Measurements from ENCODE around the gene NFIA.

The NFIA gene

DNA sequence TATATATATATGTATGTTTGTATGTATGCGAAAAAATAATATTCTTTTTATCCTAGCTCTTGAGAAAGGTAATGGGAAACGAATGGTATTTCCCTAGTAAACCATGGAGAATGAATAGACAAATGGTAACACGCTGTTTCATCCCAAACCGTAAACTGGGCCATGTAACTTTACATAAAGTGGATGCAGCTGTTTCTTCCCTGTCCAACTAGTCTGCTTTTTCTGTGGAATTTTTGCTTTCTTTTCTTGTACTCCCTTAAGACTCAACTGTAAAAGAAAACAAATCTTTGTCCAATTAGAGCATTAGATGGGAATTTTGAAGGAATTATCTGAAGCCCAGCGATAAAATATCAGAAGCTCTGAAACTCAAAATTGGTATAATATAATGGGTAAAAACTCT is 198.1 kb downstream of the NFIA start:
- no peak for DNase-seq

DNA sequence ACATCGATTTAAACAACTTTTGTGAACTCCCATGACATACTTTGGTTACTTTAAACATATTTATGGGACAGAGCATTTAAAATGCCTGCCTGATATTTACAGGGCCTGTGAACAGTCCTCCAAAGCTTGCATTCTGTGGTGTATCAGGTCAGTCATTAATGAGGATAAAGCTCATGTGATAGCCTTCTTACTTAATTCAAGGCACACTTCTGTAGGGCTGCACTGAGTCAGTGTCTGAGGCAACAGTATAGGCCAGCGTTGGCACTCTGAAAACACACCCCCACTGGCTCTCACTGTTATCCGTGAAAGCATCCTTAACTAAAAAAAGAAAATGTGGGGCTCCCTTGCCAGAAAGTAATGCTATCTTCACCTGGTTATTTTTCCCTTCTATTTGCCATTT is 200.0 kb downstream of the NFIA start:
- DNase-seq: no peak

DNA sequence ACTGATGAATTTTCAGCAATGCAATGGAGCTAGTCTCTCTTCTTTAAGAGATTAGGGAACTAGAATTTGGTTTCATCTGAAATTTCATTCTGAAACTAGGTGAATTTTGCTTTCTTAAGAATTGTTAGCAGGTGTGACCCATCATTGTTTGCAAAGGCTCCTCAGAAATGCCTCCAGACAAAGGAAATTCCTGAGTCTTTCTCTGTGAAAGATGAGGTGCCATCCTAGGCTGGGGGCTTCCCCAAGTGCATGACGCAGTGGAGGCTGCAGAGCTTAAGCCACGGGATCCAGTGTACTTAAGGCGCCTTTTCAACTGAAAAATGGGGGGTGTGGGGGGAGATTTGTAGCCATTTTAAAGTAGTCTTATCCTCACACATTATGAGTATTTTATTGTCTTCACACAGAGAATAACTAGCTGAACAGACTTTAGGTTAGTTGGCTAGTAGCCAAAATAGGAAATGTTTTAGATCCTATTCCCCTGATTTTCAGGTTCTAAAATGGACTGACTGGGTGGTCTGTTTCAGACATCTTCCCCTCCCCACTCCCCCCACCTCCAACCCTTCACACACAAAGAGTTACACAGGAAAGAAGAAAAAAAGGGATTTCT is 202.0 kb downstream of the NFIA start:
- no peak for DNase-seq

DNA sequence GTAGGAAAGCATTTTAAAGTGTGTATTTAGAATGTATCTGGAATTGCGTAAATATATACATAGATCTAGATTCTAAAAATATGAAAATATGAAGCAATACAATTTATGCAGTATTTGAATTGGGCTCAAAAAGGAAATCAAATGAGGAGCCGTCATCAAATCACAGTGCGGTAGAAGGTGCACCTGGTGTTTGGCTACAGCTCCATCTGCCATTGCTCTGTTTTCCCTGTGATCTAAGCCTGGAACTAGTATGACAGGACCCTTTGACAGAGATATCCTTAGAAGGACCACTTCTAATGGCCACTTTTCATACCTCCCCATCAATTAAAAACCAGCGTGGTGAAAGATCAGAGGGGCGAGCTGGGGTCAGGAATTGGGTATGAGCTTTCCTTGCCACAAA is 202.6 kb downstream of the NFIA start:
- DNase-seq: no peak

DNA sequence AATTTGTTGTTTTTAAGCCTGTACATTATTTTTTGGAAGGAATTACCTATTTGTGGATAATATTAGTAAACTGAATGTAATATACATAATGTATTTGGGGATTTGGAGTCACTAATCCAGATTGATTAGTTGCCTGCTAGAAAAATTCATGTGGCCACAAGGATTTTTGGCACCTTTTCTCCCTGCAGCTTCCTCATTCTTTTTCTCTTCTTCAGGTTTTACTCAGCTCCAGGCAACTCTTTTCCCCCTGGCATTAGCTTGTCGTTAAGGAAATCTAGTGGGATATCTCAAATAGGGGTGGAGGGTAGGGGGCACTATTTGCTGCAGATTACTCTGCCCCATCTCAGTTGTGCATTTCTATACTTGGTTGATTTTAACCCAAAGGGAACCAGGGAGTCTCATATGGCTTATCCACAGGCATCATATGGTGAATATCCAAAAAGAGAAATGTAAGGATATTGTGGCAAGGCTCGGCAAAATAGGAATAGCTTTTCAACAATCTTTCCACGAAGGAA is 203.1 kb downstream of the NFIA start:
- no peak for DNase-seq

DNA sequence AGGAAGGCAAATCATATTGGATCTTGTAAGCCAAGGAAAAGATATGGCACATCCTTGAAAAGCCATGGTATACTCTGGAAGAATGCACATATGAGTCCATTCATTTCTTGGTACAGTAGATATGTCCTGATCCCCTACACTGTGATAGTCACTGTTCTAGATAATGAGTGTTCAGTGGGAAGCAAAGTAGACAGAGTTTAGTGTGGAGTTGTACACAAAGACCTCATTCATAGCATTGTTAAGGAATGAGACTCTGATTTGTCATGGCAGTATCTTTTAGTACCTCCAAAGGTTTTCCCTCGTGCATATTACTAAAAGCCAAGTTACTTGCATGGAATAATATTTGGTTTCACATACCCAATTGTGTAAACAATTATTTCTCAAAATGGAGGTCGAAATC is 204.7 kb downstream of the NFIA start:
- DNase-seq: no peak

DNA sequence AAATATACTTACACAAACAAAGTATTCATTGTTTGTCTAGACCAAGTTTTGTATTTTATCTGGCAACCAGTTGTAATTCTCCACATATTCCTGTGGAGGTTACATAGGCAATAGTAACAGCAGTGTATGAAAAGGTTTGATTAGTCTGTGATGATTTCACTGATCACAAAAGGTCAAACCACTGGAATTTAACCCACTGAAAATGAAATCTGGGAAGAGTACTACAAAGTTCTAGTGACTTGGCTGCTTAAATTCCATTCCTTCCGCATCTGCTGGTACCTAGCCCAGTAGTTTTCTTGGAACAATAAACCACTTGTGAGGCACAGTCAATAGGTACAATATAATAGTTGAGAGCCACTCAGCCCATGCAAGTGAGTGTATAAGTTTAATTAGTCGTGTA is 205.4 kb downstream of the NFIA start:
- DNase-seq: no peak

DNA sequence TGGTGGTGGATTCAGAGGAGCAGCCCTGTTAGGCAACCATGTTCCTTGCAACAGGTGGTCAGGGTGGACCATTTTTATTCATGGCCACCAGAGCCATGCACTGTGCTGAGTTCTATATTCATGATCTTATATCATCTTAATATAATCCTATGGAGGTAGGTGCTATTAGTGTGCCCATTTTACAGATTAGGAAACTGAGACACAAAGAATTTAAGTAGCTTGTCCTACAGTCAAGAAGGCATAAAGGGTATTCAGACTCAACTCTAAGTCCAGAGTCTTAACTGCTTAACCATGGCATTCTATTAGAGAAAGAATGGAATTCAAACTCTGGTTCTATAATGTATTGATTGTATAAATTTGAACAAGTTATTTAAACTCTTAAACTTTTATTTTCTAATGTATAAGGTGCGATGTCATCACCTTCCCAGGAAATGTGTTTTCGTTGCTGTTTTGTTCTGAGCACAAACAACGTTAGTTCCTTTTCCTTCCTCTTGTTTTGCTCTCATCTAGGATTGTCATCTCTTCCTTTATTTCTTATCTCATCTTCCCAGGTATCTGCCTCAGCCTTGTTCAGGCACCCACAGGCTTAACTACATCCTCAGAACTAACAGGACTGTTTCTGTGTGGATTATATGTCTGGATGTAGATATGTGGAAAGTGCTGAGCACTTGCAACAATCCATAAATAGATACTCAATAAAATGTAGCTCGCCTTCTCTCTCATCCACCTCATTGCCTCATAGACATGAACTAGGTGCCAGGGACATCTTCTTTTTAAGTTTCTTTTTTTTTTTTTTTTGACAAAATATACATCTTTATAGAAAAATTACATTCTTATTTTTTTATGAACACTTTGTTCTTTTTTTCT is 207.1 kb downstream of the NFIA start:
- no peak for DNase-seq

DNA sequence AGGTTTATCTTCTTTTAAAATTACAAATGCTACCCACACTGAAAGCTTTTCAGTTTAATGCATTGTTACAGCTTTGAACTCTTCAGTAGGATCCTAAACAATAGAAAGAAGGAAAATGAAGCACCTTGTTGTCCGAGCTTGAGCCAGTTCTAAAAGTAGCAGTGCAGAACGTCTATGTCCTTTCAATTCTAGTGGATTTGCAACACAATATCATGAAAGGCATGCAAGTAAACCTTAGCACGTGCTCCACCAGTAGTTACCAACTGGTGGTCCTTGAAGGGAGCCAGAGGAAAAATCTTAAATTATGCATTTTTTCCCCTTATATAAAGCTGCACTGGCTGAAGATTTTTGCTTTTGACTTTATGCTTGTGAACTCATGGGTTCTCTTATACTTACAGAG is 208.2 kb downstream of the NFIA start:
- DNase-seq: no peak

DNA sequence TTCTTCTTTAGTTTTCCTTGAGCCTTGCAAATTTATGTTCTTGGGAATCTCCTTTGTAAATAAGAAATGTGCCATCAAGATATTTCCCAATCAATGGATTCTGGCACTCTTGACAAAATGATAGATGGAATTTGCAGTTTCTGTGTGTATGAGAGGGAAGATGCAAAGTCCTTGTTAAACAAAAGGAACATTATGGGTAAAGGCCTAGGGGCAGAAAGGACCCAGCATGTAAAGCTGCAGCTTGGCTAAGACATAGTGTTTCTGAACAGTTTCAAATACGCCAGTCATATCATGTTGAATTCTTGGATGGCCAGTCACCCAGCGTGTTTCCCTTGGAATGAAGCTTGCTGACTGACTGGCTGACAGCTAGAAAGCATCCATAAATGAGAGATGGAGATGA is 210.8 kb downstream of the NFIA start:
- no peak for DNase-seq

DNA sequence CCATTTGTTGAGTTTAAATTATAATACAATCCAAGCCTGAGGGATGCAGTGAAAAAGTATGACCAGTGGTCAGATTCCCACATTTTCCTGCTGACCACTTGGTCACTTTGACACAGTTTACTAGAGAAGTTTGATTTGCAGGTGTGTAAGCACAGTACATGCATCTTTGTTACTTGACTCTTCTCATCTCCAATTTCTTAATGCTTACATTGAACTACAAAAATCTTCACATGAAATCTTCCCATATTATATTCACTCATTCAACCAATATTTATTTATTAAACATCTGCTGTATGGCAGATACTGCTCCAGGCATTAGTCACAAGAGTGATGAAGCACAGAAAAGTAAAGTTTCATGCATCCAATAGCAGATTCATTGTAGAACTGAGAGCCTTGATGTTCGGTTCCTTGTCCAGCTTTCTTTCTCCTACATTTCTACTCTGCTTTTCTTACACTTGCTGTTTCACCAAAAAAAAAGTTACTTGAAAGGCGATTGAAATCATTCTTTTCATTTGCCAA is 211.7 kb downstream of the NFIA start:
- DNase-seq: no peak

DNA sequence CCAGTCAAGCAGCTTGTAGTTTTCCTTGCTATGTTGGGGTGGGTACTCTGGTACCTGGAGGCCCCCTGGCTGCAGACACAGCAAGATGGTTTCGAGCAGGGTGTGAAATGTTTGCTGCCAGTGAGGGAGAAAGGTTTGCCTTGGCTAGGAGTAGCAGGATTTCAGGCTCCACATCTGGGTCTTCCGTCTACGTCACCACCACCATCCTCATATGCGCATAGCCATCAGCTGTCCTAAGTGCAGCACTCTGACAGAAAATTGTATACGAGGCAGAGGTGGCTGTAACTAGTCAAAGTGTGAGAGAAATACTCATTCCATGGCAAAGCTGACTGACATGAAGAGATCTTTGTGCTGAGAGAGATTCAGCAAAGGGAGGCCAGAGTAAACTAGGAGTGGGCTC is 212.6 kb downstream of the NFIA start:
- no peak for DNase-seq

DNA sequence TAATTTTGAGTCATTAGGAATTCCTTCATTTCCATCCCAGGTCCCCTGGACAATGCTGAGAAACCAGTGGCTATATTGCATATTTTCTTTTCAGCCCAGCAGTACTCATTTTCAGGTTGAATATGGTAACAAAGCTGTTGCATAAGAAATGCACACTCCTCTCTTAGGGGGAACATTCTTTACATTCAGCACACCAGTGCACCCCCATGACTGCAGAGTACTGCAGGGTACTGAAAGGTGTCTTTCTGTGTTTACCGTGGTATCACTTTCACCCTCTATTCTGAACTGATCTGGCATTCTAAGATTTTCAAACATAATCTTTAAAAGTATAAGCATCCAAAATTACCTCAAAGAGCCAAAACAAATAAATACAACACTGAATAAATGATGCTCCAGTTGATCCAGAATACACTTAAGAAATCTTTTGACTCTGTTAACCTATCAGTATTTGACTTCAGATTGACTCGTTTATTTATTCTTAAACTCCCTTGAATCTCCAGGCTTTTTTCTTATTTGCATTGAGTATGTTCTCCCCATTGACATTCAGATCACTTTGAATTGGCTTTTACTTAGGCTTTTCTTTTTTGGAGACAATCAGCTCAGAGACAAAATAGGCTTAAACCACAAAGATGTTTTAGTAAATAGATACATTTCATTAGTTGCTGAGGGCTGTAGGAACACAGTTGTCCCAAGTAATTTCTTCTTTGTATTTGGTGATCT is 213.6 kb downstream of the NFIA start:
- DNase-seq: no peak

DNA sequence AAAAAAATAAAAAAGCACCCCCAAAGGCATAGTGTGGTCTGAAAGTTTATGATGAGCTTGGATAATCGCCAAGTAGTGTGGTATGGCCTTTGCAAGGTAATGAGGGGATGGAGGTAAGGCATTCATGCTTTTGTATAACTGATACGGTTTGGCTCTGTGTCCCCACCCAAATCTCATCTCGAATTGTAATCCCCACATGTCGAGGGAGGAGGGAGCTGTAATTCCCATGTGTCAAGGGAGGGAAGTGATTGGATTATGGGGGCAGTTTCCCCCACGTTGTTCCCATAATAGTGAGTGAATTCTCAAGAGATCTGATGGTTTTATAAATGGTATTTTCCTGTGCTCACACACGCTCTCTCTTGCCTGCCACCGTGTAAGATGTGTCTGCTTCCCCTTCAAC is 215.5 kb downstream of the NFIA start:
- DNase-seq: no peak

DNA sequence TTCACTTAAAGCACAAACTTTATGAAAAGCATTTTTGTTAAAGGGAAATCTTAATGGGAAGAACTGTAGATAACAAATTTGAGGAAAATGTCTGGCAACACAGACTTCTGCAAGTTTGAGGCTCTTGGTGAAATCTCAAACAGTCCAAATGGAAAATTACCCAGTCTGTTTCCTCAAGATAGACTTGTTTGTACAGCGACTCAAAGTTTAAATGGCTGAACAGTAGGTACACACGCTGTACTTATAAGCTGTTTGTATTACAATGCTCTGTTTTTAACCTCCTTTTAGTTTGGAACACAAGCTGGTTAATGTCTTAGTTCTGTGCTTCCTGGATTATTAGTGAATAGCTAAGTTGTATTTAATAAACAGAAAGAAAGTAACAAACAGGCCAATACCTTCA is 217.1 kb downstream of the NFIA start:
- DNase-seq: no peak

DNA sequence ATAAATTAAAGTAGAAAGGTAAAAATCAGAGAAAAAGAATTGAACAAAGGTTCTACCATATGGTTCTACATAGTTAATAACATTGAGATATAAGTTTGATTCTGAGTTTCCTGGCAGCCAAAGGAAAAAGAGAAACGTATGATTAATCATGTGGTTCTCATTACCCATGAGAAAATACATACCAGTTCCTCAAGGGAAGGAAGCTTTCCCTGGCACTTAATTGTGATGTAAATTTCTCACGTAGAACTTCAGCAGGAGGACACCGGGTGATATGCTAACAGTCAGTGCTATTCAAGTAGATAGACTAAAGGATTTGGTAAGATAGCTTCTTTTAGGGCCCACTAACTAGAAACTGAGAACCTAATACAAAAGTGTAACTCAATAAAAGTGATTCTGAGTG is 218.5 kb downstream of the NFIA start:
- no peak for DNase-seq

DNA sequence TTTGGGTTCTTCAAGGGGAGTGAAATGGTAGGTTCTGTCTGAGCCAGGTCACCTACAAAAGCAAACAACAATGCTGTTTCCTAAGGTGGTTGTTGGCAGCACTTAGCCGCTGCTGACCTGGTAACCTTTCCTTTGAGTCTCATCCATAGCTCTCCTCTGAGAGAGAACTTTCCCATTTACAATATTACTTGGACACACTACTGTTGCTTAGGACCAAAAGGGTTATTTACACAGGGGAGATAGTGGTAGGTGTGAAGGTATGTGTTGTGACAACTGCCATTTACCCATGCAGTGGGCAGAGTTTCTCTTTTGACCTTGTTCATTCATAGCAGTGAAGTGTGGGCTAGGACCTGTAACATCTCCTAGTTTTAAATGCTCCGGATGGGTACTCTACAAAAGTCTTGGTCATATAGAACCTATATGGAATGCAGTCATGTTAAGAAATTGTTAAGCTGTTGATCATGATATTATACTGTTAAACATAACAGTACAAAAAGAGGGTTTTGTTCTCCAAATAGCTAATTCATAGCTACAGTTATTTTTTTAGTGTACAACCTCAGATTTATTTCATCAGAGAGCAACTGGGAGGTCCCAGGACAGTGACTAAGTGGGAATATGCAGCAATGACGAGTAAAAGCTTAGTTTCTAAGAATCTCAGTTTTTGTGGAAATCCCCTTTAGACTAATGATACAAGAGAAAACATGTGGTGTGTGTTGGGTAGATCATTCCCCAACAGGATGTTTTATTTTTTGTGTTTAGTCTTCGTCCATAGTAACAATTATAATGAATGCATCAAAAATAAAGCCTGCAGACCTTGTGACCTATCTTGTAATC is 219.7 kb downstream of the NFIA start:
- no peak for DNase-seq

DNA sequence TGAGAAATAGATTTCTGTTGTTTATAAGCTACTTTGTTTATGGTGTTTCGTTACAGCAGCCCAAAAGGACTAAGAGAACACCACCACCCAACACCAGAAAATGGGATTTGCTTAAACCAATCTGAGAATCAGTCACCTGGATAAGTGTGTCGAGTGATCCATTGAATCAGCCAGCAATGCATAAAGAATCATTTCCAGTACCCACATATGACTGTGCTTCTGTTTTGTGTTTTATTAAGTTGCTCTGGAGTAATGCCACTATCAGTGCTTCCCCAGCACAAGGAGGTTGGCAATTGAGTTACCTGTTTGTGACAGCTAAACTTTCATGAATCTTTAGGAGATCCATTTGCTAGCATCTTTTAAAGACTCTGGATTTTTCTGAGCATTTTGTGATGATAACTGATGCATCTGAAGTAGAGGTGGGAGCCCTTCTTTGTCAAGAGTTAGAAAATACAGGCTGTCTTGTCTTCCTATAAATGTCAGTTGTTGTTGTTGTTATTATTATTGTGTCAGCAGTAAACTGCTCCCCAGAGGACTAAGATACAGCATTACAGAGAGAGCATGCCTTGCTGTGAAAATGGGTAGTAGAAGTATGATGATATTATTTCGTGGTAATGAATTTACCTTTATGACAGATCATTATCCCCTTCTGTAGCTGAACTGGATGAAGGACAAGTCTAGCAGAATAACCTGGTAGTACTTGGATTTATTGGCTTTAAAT is 225.2 kb downstream of the NFIA start:
- DNase-seq: no peak

DNA sequence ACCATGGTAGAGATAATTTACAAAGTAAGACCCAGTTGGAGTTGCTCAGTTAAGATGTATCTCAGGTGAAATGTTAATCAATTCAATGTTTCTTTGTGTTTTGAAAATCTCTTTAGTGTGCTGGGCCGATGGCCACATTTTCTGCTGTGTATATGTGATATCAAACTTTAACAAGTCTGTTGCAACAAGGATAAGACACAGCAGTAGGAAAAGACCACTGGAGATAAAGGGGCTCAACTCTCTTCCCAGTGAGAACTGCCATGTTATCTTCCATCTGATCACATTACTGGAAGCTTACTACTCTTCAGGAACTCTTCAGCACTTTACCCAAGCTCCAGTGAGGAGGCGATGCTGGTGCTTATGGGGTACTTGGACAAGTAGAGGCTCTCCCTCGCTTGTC is 227.7 kb downstream of the NFIA start:
- DNase-seq: no peak

DNA sequence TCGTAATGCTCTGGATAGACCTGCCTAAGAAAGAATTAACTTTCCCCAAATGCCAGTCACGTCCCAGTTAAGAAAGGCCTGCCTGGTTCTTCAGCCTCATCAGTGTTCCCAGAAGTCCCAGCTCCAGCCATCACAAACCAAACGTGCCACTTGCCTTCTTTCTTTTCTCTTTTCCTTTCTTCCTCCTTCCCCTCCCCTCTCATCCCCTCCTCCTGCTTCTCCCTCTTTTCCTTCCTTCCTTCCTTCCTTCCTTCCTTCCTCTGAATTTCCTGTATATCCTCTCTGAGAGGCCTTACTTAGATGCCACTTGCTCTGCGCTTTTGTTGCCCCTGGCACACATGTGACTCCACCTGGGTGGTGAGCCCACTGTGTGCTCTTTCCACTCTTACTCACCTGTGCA is 228.2 kb downstream of the NFIA start:
- no peak for DNase-seq

DNA sequence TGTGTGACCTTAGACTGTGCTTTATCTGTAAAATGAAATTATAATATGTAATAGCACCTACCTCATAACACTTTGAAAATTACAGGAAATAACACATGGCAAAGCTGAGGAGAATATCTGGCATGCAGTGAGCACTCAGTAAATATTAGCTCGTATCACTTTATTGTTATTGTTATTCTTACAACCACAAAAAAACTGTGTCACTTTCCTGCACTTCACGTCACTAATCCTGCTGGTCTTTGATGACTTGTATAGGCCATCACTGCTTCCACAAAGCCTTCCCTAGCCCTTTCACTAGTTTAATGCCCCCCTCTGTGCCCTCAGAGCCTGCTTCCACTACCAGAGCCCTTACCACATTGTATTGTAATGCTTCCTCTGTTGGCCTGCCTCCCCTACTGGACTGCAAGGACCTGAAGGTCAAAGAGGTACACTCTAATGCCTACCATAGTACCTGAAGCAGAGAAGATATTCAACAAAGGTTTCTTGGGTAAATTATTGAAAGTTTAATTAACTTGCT is 231.6 kb downstream of the NFIA start:
- no peak for DNase-seq

DNA sequence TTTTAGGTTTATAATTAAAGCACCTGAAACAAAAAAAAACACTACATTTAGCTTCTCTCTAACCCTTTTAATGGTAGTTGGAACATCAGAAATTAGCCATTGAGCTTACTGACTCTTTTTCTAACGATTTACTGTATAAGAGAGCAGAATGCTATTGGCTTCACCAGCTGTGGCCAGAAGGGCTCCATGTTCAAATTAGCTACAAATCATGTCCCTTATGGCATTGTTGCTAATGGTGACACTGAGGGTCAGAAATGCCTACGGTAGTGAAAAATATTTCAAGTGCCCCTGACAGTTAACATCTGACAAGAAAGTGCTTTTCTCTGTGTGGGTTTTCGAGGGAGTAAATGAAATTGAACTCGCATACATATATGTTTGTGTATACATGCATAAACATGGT is 232.7 kb downstream of the NFIA start:
- no peak for DNase-seq

Data from NCI-H146 (cell line).